Psoas muscle (tissue), 8 donors: Measurements from ENCODE around the gene RPL10A. TPM values are rescaled to one million over a fixed set of nuclear protein-coding genes. Genes with fewer than 3 reads are reported as not detected.
"Not testable (repeated sequence)": the region's sequence is repeated elsewhere in the genome, so short reads cannot be mapped to it uniquely, and the experiment has no call there.

Experiments used
- ATAC-seq, 4 donors: fragments of 200-7000 bp; cut with Tn5 transposase; one replicate each; pipeline ENCODE4 v1.9.1; 2020; ENCODE audit warnings: moderate library complexity in 3 of 4, mild to moderate bottlenecking in 2 of 4
- DNase-seq, 2 donors: peaks; one replicate each; pipeline ENCODE4 v3.0.0-alpha.2; 2020
- H3K27ac ChIP-seq: fragments of 200-600 bp; one replicate; pipeline ENCODE4 v1.8.0; 2022
- H3K27me3 ChIP-seq, 3 donors: fragments of 200-600 bp in 1 of 3; one replicate each; pipeline versions ENCODE4 v1.6.1 to v1.8.0; 2013 to 2022; ENCODE audit warnings: low read length in 2 of 3, mild to moderate bottlenecking in 2 of 3, moderate library complexity in 1 of 3; ENCODE audit not compliant: insufficient read depth in 3 of 3
- H3K36me3 ChIP-seq, 2 donors: fragments of 200-600 bp in 1 of 2; one replicate each; pipeline versions ENCODE4 v1.6.1 to v1.8.0; 2013 to 2022; ENCODE audit warnings: low read depth in 1 of 2, mild to moderate bottlenecking in 1 of 2, moderate library complexity in 1 of 2; ENCODE audit not compliant: insufficient read depth in 1 of 2
- H3K4me1 ChIP-seq: fragments of 200-600 bp; one replicate; pipeline ENCODE4 v1.8.0; 2022
- H3K4me3 ChIP-seq: fragments of 200-600 bp; one replicate; pipeline ENCODE4 v1.8.0; 2022; ENCODE audit warnings: mild to moderate bottlenecking
- H3K9me3 ChIP-seq: fragments of 200-600 bp; one replicate; pipeline ENCODE4 v1.8.0; 2022
- CTCF ChIP-seq: fragments of 200-600 bp; IDR thresholded peaks from one replicate; pipeline ENCODE4 v1.8.0; 2022; ENCODE audit warnings: antibody characterized with exemption
- WGBS, 3 donors: extraction: QIAGEN DNeasy Blood & Tissue Kit; methylation state at CpG; one replicate each; pipeline versions ENCODE4 v1.1.6 to v1.1.7; 2013; 5-methylcytosine and 5-hydroxymethylcytosine counted together
- intact Hi-C, 2 donors: fragments of 100-400 bp; cut with DNase I; formaldehyde crosslinking; loops; one replicate each; pipeline versions ENCODE4 v1.11.0 to v1.14.2; 2022
- polyA plus RNA-seq, 3 donors: library from polyadenylated mRNA; stranded (reverse); fragments of 200-250 nt; gene quantifications; one replicate each; pipeline ENCODE4 v1.2.3, GENCODE V29; 2013
- total RNA-seq, 4 donors: library from RNA; stranded (reverse); fragmentation: NEBNext Ultra II Directional in 2 of 4; extraction: Animal tissue kit (Norgen Biotek cat#: 25700) in 2 of 4; gene quantifications; one replicate each; pipeline versions ENCODE4 v1.2.1 to v1.2.4, GENCODE V29; 2021 to 2023
- donor health status: healthy with polysubstance abuse.
- donor health status: DM: no; HTN: no; CAD: no; lungs with moderate emphysema.
- donor health status: Bipolar disorder and iron deficiency.
- donor health status: healthy.
- donor health status: DM: yes; HTN: yes; CAD: no.
- donor health status: DM: no; HTN: no; CAD: no.
- donor health status: DM: no; HTN: no; CAD: no.
- donor health status: DM: yes; HTN: yes; CAD: no.

Gene RPL10A
- total and polyA plus RNA-seq, 7 donors, result 668 to 1,629 (median 832) TPM

GRCh38 chr6:35512740-35513139 lies 44.5 kb downstream of the RPL10A start, which contains the start of gene TULP1:
Gene TULP1, minus strand, starts transcription at chr6:35512896. Its CDS starts 38 bp downstream, at chr6:35512858.
- DNase-seq, result peak in 1 of 2 donors; percentile 19
- 82 to 90% (median 82%) methylated on average over 10 of the region's 10 CpGs for WGBS, 3 donors
- ATAC-seq, result no peak
- intact Hi-C loops, result no loop called here
- Histone ChIP-seq H3K4me1 (no peaks in the 10 kb centered on the region), H3K27me3 (peaks cover 0 to 8% (median 4%) of the 10 kb centered on the region in 3 donors), H3K4me3 (no peak within 1 kb of the TSS), H3K36me3 (no peaks in the 10 kb centered on the region), H3K27ac (no peak within 1 kb of the TSS), H3K9me3 (no peaks in the 10 kb centered on the region)
- no peak for TF ChIP-seq CTCF

DNA sequence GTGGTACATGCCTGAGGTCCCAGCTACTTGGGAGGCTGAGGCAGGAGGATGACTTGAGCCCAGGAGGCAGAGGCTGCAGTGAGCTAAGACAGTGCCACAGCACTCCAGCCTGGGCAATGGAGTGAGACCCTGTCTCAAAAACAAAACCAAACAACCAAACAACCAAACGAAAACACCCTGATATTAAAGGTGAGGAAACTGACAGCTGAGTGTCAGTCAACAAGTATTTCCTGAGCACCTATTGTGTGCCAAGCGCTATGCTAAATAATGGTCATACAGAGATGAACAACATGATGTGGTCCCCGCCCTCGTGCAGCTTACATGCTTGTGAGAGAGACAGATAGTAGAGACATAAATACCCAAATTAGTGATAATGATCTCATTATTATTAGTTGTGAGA lies 46.4 kb downstream of the RPL10A start:
- no peak overlapping the region for H3K4me3 ChIP-seq
- DNase-seq, result no peak
- no peak for TF ChIP-seq CTCF
- no peak overlapping the region for H3K27ac ChIP-seq
- H3K9me3 ChIP-seq, result no peaks in the 10 kb centered on the region
- H3K27me3 ChIP-seq, result peaks cover 0 to 8% (median 4%) of the 10 kb centered on the region in 3 donors
- intact Hi-C loops, result no loop called here
- H3K36me3 ChIP-seq, result no peaks in the 10 kb centered on the region
- H3K4me1 ChIP-seq, result no peaks in the 10 kb centered on the region
- 79 to 86% (median 83%) methylated on average over 4 of the region's 4 CpGs for WGBS, 3 donors
- no peak for ATAC-seq

- H3K27ac ChIP-seq, H3K4me3 ChIP-seq, H3K9me3 ChIP-seq, H3K27me3 ChIP-seq, ATAC-seq, H3K36me3 ChIP-seq, H3K4me1 ChIP-seq, DNase-seq, intact Hi-C loops: not testable (repeated sequence)
- 76 to 83% (median 77%) methylated on average over 6 of the region's 6 CpGs for WGBS, 3 donors
These were observed 47.7 kb downstream of the RPL10A start for GRCh38 chr6:35515939-35516338.

- no peak for TF ChIP-seq CTCF
- intact Hi-C loops, result no loop called here
- 60 to 74% (median 63%) methylated on average over 6 of the region's 6 CpGs for WGBS, 3 donors
- no peak overlapping the region for H3K4me3 ChIP-seq
- H3K9me3 ChIP-seq, result no peaks in the 10 kb centered on the region
- H3K27ac ChIP-seq, result no peak overlapping the region
- ATAC-seq (no peak), DNase-seq (peak in 1 of 2 donors; percentile 26)
- no peaks in the 10 kb centered on the region for H3K4me1 ChIP-seq
- no peaks in the 10 kb centered on the region for H3K36me3 ChIP-seq
- H3K27me3 ChIP-seq, result peaks cover 0 to 2% (median 0%) of the 10 kb centered on the region in 3 donors
These were observed 48.5 kb downstream of the RPL10A start for GRCh38 chr6:35516712-35517111.

DNA sequence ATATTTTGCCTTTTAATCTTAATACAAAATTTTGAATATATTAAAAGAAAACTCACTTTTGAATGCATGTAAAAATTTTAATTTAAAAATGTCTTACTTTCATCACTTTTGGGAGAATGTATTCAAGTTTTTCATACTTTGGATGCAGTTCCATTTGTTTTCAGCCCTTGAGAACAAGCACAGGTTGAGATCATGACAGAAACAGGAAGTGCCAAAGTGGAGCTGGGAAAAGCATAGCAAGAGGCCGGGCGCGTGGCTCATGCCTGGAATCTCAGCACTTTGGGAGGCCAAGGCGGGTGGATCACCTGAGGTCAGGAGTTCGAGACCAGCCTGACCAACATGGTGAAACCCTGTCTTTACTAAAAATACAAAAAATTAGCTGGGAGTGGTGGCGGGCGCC lies 49.8 kb downstream of the RPL10A start:
- intact Hi-C loops, H3K27ac ChIP-seq, H3K27me3 ChIP-seq, H3K4me3 ChIP-seq, H3K36me3 ChIP-seq, DNase-seq, H3K9me3 ChIP-seq, ATAC-seq, H3K4me1 ChIP-seq: not testable (repeated sequence)
- WGBS, 3 donors, result 77 to 86% (median 81%) methylated on average over 7 of the region's 7 CpGs
